Measurements from ENCODE around the gene MITD1. TPM values are rescaled to one million over a fixed set of nuclear protein-coding genes. Genes with fewer than 3 reads are reported as not detected.
A peak's percentile ranks its signal among the peaks of the same experiment; 100 is the strongest.
"Not testable (repeated sequence)": the region's sequence is repeated elsewhere in the genome, so short reads cannot be mapped to it uniquely, and the experiment has no call there.

MITD1 gene
- polyA plus RNA-seq, 1 experiment = 27.2 TPM

- POLR2A ChIA-PET = no interaction called here
- CTCF ChIA-PET = no interaction called here
Observed at GRCh38 chr2:99201959-99202678, 21.3 kb upstream of the MITD1 start.

DNA sequence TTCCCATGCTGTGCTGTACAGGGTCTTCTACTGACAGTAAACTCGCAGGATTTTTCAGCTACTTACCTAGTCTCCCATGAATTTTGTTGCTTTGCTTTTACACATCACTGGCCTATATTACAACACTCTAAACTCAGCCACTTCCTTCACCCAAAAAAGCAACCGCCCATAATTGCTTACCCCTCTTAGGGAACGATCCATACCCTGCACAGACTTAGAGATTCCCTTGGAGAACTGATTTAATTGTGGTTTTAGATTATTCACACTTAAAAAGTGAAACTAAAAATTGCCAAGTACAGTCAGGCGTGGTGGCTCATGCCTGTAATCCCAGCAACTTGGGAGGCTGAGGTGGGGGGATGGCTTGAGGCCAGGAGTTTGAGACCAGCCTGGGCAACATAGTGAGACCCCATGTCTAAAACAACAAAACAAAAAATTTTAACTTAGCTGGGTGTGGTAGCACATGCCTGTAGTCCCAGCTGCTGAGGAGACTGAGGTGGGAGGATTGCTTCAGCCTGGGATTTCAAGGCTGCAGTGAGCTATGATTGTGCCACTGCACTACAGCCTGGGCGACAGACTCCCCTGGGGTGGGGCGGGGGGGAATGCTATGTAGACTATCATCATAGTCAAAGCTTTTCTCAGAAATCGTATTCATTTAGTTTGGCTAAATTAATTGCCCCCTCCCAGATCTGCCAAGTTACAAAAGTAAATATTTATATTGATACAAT, 19.4 kb upstream of the MITD1 start:
- CTCF ChIA-PET = interaction anchor here (0.6 kb wide), 2 partner anchors 26 to 288 kb away, joined by 3 read pairs; no protein-coding TSS in a partner anchor
- TF ChIP-seq, protein P1, sequence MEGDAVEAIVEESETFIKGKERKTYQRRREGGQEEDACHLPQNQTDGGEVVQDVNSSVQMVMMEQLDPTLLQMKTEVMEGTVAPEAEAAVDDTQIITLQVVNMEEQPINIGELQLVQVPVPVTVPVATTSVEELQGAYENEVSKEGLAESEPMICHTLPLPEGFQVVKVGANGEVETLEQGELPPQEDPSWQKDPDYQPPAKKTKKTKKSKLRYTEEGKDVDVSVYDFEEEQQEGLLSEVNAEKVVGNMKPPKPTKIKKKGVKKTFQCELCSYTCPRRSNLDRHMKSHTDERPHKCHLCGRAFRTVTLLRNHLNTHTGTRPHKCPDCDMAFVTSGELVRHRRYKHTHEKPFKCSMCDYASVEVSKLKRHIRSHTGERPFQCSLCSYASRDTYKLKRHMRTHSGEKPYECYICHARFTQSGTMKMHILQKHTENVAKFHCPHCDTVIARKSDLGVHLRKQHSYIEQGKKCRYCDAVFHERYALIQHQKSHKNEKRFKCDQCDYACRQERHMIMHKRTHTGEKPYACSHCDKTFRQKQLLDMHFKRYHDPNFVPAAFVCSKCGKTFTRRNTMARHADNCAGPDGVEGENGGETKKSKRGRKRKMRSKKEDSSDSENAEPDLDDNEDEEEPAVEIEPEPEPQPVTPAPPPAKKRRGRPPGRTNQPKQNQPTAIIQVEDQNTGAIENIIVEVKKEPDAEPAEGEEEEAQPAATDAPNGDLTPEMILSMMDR (IDR thresholded peaks at IDR 0.05; ENCODE audit: low read depth, low read length) = no peak
- Histone ChIP-seq H3K27ac (ENCODE audit: low read depth, low read length) (no peak overlapping the region), H3K4me3 (ENCODE audit: low read depth, low read length) (no peak overlapping the region), H3K27me3 (ENCODE audit: control insufficient read depth, insufficient read depth, low read length) (no peaks in the 10 kb centered on the region), H3K9me3 (ENCODE audit: control insufficient read depth, insufficient read depth, low read length) (peaks cover under 1% of the 10 kb centered on the region; the same call in 1 of the 2 replicates)
- no peak for DNase-seq (ENCODE audit: low read depth, low spot score)
- POLR2A ChIA-PET = interaction anchor here (0.6 kb wide), 1 partner anchor 36 kb away, joined by 5 read pairs; no protein-coding TSS in a partner anchor

More at GRCh38 chr2:99201959-99202678, 21.3 kb upstream of the MITD1 start:
- Histone ChIP-seq H3K9me3 (ENCODE audit: control insufficient read depth, insufficient read depth, low read length) (peaks cover 5% of the 10 kb centered on the region; the same call in 1 of the 2 replicates), H3K4me3 (ENCODE audit: low read depth, low read length) (no peak overlapping the region), H3K27me3 (ENCODE audit: control insufficient read depth, insufficient read depth, low read length) (no peaks in the 10 kb centered on the region), H3K27ac (ENCODE audit: low read depth, low read length) (no peak overlapping the region)
- TF ChIP-seq, protein P1 (IDR thresholded peaks at IDR 0.05; ENCODE audit: low read depth, low read length) = peak; percentile 20; the same call in 1 of the 2 replicates
- DNase-seq (ENCODE audit: low read depth, low spot score) = no peak

- ChIA-PET POLR2A (no interaction called here), CTCF (no interaction called here)
- no peak overlapping the region for H3K27ac ChIP-seq (ENCODE audit: low read depth, low read length)
- no peaks in the 10 kb centered on the region for H3K27me3 ChIP-seq (ENCODE audit: control insufficient read depth, insufficient read depth, low read length)
- DNase-seq (ENCODE audit: low read depth, low spot score) = no peak
- TF ChIP-seq, protein P1 (IDR thresholded peaks at IDR 0.05; ENCODE audit: low read depth, low read length) = no peak
- H3K4me3 ChIP-seq (ENCODE audit: low read depth, low read length) = no peak overlapping the region
- H3K9me3 ChIP-seq (ENCODE audit: control insufficient read depth, insufficient read depth, low read length) = no peaks in the 10 kb centered on the region
Observed at GRCh38 chr2:99198103-99198841, 17.4 kb upstream of the MITD1 start.

DNA sequence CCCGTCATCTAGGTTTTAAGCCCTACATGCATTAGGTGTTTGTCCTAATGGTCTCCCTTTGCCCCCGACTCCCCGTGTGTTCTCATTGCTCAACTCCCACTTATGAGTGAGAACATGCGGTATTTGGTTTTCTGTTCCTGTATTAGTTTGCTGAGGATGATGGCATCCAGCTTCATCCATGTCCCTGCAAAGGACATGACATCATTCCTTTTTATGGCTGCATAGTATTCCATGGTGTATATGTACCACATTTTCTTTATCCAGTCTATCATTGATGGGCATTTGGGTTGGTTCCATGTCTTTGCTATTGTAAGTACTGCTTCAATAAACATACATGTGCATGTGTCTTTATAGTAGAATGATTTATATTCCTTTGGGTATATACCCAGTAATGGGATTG, 11.5 kb upstream of the MITD1 start:
- POLR2A ChIA-PET; CTCF ChIA-PET; H3K27me3 ChIP-seq (ENCODE audit: control insufficient read depth, insufficient read depth, low read length); H3K27ac ChIP-seq (ENCODE audit: low read depth, low read length); H3K4me3 ChIP-seq (ENCODE audit: low read depth, low read length); DNase-seq (ENCODE audit: low read depth, low spot score); H3K9me3 ChIP-seq (ENCODE audit: control insufficient read depth, insufficient read depth, low read length): not testable (repeated sequence)

DNA sequence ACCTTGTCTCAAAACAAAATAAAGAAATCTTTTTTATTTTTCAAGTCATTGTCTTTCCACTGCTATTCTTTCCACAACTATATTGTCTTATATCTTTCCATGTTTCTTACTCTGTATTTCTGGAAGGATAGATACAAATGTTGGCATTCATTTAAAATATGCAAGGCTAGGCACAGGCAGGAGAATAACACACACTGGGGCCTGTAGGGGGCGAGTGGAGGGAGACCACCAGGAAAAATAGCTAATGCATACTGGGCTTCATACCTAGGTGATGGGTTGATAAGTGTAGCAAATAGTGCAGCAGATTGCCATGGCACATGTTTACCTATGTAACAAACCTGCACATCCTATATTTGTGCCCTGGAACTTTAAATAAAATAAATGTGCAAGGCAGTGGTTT, 9.7 kb upstream of the MITD1 start:
- ChIA-PET CTCF (interaction anchor here (1.2 kb wide), 1 partner anchor 10 kb away, joined by 4 read pairs; the partner anchor contains the start of genes MITD1 and MRPL30), POLR2A (no interaction called here)
- Histone ChIP-seq H3K4me3 (ENCODE audit: low read depth, low read length) (no peak overlapping the region), H3K9me3 (ENCODE audit: control insufficient read depth, insufficient read depth, low read length) (no peaks in the 10 kb centered on the region), H3K27me3 (ENCODE audit: control insufficient read depth, insufficient read depth, low read length) (no peaks in the 10 kb centered on the region), H3K27ac (ENCODE audit: low read depth, low read length) (no peak overlapping the region)
- TF ChIP-seq, protein P1 (IDR thresholded peaks at IDR 0.05; ENCODE audit: low read depth, low read length) = peak; percentile 9; the same call in 1 of the 2 replicates
- no peak for DNase-seq (ENCODE audit: low read depth, low spot score)
